Measurements from ENCODE around the gene ELOB. TPM values are rescaled to one million over a fixed set of nuclear protein-coding genes. Genes with fewer than 3 reads are reported as not detected.

Gene ELOB
- total RNA-seq, 1 donor from 2014 or later, result 237 TPM

DNA sequence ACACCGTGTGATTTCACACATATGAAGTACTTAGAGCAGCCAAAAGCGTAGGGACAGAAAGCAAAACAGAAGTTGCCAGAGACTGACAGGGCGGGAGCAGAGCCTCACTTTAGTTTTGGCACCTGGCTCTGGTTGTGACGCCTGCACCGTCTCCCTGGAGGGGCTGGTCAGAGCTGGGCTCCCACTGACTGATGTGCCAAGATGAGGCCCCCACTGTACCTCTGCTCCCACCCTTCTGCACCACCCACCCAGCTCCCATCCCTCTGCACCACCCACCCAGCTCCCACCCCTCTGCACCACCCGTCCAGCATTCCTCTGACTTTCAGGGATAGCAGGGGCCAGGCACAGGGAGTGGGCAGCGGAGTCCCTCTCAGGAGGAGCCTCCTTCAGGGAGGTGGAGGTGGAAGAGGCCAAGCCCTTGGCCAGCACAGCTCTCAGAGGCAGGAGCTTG lies 36.7 kb upstream of the ELOB start:
- Mint-ChIP-seq H3K4me1 (ENCODE audit: unreplicated experiment) (peaks cover 4% of the 10 kb centered on the region), H3K9me3 (no peaks in the 10 kb centered on the region), H3K36me3 (no peaks in the 10 kb centered on the region), H3K27ac (no peak overlapping the region), H3K27me3 (peaks cover 22% of the 10 kb centered on the region), H3K4me3 (no peak overlapping the region)
- no peak for DNase-seq (ENCODE audit: extremely low spot score, unreplicated experiment)
- TF ChIP-seq, protein P1, sequence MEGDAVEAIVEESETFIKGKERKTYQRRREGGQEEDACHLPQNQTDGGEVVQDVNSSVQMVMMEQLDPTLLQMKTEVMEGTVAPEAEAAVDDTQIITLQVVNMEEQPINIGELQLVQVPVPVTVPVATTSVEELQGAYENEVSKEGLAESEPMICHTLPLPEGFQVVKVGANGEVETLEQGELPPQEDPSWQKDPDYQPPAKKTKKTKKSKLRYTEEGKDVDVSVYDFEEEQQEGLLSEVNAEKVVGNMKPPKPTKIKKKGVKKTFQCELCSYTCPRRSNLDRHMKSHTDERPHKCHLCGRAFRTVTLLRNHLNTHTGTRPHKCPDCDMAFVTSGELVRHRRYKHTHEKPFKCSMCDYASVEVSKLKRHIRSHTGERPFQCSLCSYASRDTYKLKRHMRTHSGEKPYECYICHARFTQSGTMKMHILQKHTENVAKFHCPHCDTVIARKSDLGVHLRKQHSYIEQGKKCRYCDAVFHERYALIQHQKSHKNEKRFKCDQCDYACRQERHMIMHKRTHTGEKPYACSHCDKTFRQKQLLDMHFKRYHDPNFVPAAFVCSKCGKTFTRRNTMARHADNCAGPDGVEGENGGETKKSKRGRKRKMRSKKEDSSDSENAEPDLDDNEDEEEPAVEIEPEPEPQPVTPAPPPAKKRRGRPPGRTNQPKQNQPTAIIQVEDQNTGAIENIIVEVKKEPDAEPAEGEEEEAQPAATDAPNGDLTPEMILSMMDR (conservative IDR thresholded peaks at IDR 0.05), result no peak

DNA sequence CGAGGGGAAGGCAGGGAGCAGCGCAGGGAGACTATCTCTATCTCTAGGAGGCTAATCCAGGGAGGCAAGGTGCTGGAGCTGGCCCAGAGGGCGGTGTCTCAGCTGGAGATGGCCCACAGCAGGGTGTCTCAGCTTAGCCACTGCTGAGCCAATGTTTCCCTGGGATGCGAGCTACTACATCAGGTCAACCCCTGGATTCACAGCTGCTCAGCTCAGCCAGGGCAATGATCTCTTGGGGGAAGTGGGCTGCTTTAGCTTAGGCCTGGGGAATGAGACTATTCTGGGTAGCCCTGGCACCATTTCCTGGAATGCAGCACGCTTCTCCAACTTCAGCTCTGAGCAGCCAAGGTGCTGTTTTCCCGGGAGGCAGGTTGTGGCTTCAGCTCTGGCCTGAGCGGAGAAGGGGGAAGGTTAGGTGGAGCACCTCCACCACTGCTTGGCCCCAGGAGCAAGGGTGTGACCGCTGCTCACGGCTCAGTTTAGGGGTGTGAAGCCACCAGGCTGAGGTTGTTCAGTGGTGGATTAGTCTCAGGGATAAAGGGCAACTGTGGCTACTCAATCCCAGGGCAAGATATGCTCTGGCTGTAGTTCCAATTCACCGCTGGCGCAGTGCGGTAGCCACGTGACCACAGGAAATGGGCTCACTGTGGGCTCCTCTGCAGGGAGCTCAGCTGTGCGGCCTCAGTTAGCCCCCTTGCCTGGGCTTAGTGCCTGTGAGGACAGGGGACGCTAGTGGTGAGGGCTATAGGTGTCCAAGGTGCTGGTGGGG lies 34.8 kb upstream of the ELOB start:
- TF ChIP-seq, protein P1 (conservative IDR thresholded peaks at IDR 0.05), result no peak
- DNase-seq (ENCODE audit: extremely low spot score, unreplicated experiment), result no peak
- H3K4me1 Mint-ChIP-seq (ENCODE audit: unreplicated experiment), result peaks cover 4% of the 10 kb centered on the region

DNA sequence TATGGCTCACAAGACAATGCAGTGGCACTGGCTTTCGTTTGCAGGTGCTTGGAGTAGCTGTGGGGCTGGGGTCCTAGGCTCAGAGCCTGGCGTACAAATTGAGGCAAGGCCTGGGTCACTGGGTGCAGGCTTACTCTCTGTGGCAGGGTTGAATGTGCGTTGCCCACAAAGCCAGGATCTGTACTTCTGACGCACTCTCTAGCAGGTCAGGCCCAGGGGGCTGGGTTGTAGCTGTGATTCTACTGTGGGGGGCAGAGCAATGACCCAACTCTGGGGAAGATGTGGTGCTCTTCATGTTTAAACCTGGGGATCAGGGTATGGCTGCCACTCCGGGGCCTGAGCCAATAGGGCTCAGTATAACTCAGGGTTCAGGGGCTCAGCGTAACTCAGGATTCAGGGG lies 33.6 kb upstream of the ELOB start:
- TF ChIP-seq, protein P1 (conservative IDR thresholded peaks at IDR 0.05), result no peak
- H3K4me1 Mint-ChIP-seq (ENCODE audit: unreplicated experiment), result peaks cover 1% of the 10 kb centered on the region
- H3K27me3 Mint-ChIP-seq, result peaks cover 35% of the 10 kb centered on the region
- no peaks in the 10 kb centered on the region for H3K36me3 Mint-ChIP-seq
- H3K27ac Mint-ChIP-seq, result no peak overlapping the region
- no peaks in the 10 kb centered on the region for H3K9me3 Mint-ChIP-seq
- no peak for DNase-seq (ENCODE audit: extremely low spot score, unreplicated experiment)
- no peak overlapping the region for H3K4me3 Mint-ChIP-seq

More for the DNA sequence above, 34.8 kb upstream of the ELOB start:
- Mint-ChIP-seq H3K27ac (no peak overlapping the region), H3K36me3 (no peaks in the 10 kb centered on the region), H3K9me3 (no peaks in the 10 kb centered on the region), H3K27me3 (peaks cover 29% of the 10 kb centered on the region), H3K4me3 (no peak overlapping the region)

DNA sequence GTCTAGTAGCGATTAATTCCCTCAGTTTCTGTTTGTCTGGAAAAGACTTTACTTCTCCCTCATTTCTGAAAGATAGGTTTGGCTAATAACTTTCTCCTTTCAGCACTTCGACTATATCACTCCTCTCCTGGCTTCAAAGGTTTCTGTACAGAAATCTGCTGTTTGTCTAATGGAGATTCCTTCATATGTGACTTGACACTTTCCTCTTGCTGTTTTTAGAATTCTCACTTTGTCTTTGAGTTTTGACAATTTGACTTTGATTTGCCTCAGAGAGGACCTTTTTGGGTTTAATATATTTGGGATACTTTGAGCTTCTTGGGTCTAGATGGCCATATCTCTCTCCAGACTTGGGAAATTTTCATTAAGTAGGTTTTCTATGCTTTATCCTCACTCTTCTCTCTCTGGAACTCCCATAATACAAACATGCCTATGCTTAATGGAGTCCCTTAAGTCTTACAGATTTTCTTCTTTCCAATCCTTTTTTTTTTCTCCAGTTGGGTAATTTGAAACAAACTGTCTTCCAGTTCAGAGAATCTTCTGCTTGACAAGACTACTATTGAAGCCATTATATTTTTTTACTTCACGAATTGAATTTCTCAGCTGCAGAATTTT lies 32.2 kb upstream of the ELOB start:
- H3K27me3 Mint-ChIP-seq, result peaks cover 38% of the 10 kb centered on the region
- H3K4me3 Mint-ChIP-seq, result no peak overlapping the region
- no peaks in the 10 kb centered on the region for H3K36me3 Mint-ChIP-seq
- no peaks in the 10 kb centered on the region for H3K9me3 Mint-ChIP-seq
- TF ChIP-seq, protein P1 (conservative IDR thresholded peaks at IDR 0.05), result no peak
- DNase-seq (ENCODE audit: extremely low spot score, unreplicated experiment), result no peak
- no peaks in the 10 kb centered on the region for H3K4me1 Mint-ChIP-seq (ENCODE audit: unreplicated experiment)
- no peak overlapping the region for H3K27ac Mint-ChIP-seq

DNA sequence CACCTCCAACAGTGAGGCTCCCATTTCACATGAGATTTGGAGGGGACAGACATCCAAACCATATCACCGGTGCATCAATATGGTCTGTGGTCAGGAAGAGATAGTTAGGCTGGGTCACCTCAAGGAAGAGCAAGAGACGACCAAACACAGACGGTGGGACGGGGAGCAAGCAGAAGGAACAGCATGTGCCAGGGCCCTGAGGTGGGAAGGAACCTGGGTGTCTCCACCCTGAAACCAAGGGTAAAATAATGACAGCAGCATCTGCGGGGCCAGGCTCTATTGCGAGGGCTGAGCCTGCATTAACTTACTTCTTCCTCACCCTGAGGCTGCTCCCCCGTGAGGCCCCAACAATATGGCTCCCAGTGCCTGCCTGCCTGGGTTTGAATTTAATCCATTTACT lies 31.1 kb upstream of the ELOB start:
- TF ChIP-seq, protein P1 (conservative IDR thresholded peaks at IDR 0.05), result no peak
- peaks cover 42% of the 10 kb centered on the region for H3K27me3 Mint-ChIP-seq
- H3K9me3 Mint-ChIP-seq, result no peaks in the 10 kb centered on the region
- H3K36me3 Mint-ChIP-seq, result no peaks in the 10 kb centered on the region
- H3K4me1 Mint-ChIP-seq (ENCODE audit: unreplicated experiment), result no peaks in the 10 kb centered on the region
- H3K27ac Mint-ChIP-seq, result no peak overlapping the region
- H3K4me3 Mint-ChIP-seq, result no peak overlapping the region
- no peak for DNase-seq (ENCODE audit: extremely low spot score, unreplicated experiment)
